Kidney epithelial cell (primary cell): ENCODE results near the gene WASHC4. TPM values are rescaled to one million over a fixed set of nuclear protein-coding genes. Genes with fewer than 3 reads are reported as not detected.

ENCODE experiments used
- DNase-seq: peaks from one replicate; pipeline ENCODE4 v3.0.0-alpha.2; 2010; ENCODE audit warnings: low read depth
- H3K27me3 ChIP-seq: 2 replicates; pipeline ENCODE4 v1.6.0; 2011; ENCODE audit warnings: low read length; ENCODE audit not compliant: control insufficient read depth, insufficient read depth
- H3K36me3 ChIP-seq: 2 replicates; pipeline ENCODE4 v1.5.1; 2011; ENCODE audit warnings: low read length; ENCODE audit not compliant: control insufficient read depth, insufficient read depth
- H3K4me3 ChIP-seq: 2 replicates; pipeline ENCODE4 v1.5.1; 2011; ENCODE audit warnings: low read depth, mild to moderate bottlenecking, control low read depth, low read length
- total RNA-seq: library from RNA; depleted of rRNA; stranded (reverse); fragments of >200 nt; gene quantifications from 2 replicates; pipeline ENCODE4 v1.2.3, GENCODE V29; 2015
- TF ChIP-seq, protein P1 (sequence below): IDR thresholded peaks from 2 replicates; pipeline ENCODE4 v1.5.1; 2011; ENCODE audit warnings: mild to moderate bottlenecking, moderate library complexity, low read length, control low read depth, inconsistent platforms; ENCODE audit not compliant: insufficient read depth, poor library complexity, severe bottlenecking

Gene WASHC4
- total RNA-seq, 1 donor from 2014 or later = 61.4 TPM

DNA sequence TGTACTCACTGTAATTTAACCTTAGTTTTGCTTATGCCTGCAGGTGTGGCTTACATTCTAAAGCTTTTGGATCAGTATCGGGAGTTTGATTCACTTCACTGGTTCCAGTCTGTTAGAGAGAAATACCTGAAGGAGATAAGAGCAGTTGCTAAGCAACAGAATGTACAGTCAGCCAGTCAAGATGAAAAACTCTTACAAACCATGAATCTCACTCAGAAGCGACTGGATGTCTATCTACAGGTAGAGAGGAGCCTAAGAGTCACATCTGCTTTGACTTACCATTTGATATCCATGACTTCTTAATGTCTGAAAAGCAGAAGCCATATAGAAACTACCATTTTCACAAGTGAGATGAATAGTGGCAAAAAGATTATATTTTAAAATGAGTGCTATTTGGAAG is 56.5 kb downstream of the WASHC4 start:
- no peaks in the 10 kb centered on the region for H3K27me3 ChIP-seq
- H3K36me3 ChIP-seq = peaks cover 1% of the 10 kb centered on the region
- H3K4me3 ChIP-seq = no peak overlapping the region
- DNase-seq = peak; percentile 18
- TF ChIP-seq, protein P1, sequence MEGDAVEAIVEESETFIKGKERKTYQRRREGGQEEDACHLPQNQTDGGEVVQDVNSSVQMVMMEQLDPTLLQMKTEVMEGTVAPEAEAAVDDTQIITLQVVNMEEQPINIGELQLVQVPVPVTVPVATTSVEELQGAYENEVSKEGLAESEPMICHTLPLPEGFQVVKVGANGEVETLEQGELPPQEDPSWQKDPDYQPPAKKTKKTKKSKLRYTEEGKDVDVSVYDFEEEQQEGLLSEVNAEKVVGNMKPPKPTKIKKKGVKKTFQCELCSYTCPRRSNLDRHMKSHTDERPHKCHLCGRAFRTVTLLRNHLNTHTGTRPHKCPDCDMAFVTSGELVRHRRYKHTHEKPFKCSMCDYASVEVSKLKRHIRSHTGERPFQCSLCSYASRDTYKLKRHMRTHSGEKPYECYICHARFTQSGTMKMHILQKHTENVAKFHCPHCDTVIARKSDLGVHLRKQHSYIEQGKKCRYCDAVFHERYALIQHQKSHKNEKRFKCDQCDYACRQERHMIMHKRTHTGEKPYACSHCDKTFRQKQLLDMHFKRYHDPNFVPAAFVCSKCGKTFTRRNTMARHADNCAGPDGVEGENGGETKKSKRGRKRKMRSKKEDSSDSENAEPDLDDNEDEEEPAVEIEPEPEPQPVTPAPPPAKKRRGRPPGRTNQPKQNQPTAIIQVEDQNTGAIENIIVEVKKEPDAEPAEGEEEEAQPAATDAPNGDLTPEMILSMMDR = no peak

DNA sequence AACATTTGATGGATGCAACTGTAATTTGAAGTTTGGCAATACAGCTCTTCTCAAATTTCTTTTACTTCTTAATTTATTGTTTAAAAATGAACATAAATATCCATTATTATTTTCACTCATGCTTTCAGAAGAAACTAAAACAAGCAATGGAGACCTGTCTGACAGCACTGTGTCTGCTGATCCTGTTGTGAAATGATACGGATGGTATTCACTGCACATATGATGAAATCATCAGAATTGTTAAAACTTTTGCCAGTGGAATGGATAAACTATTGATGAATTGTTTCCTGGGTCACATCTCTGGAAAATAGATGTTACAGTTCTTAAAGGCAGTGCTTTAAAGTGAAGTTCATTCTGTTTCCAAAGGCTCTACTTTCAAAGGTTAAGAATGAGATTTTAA is 59.2 kb downstream of the WASHC4 start:
- Histone ChIP-seq H3K4me3 (no peak overlapping the region), H3K27me3 (no peaks in the 10 kb centered on the region), H3K36me3 (peaks cover 1% of the 10 kb centered on the region)
- no peak for DNase-seq
- TF ChIP-seq, protein P1 = no peak

DNA sequence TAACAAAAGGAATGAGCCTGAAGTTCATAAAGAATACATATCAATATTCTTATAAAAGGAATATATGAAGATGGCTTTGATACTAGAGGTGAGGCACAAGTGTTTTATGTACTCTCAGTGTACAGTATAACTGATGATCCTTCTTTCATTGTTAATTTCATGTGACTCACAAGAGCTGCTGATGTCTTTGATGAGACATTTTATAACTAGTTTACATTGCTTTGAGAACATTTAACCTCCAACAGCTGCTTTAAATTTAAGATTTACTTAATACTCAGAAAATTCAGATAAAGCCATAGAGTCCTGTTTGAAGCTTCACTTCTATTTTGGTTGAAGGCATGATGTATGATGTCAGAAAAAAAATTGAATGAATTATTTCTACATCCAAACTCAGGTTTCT is 59.8 kb downstream of the WASHC4 start:
- peaks cover 1% of the 10 kb centered on the region for H3K36me3 ChIP-seq

DNA sequence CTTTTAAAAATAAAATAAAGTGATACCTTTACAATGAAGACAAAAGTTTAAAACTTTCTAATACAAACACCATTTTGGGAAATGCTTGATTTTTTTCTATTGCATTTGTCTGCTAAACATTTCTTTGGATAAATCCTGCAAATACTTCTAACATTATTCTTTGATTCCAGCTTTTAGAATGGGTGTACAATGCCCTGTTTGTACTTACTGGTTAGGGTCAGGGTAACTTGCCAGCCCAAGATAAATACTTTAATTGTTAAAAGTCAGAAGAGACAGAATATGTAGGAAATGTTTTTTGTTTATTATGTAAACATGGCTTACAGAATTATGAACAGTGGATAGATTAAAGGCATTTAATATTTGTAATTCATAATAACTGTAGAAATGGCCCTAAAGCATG is 60.5 kb downstream of the WASHC4 start:
- Histone ChIP-seq H3K4me3 (no peak overlapping the region), H3K27me3 (no peaks in the 10 kb centered on the region), H3K36me3 (peaks cover 1% of the 10 kb centered on the region)
- no peak for DNase-seq
- TF ChIP-seq, protein P1 = no peak

More for the DNA sequence above, 59.8 kb downstream of the WASHC4 start:
- H3K4me3 ChIP-seq = no peak overlapping the region
- H3K27me3 ChIP-seq = no peaks in the 10 kb centered on the region
- TF ChIP-seq, protein P1 = no peak
- DNase-seq = no peak

DNA sequence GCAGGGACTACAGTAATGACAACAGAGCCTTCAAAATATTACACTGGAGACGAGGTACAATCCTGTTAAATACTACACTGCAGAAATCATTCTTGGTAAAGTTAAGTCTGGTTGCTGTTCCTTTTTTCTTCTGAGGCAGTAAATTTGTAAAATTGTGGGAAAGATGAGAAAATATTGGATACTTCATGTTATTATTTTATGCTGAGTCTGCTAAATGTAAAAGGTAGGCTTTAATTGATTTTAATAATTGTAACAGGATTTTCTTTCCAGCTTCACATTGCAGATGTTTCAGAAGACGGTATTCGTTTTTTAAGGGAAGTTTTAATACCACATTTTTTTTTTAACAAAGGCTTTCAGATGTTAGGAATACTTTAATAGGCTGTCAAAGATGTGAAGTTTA is 62.6 kb downstream of the WASHC4 start:
- no peak for DNase-seq
- TF ChIP-seq, protein P1 = no peak
- H3K36me3 ChIP-seq = no peaks in the 10 kb centered on the region
- H3K4me3 ChIP-seq = no peak overlapping the region
- no peaks in the 10 kb centered on the region for H3K27me3 ChIP-seq

DNA sequence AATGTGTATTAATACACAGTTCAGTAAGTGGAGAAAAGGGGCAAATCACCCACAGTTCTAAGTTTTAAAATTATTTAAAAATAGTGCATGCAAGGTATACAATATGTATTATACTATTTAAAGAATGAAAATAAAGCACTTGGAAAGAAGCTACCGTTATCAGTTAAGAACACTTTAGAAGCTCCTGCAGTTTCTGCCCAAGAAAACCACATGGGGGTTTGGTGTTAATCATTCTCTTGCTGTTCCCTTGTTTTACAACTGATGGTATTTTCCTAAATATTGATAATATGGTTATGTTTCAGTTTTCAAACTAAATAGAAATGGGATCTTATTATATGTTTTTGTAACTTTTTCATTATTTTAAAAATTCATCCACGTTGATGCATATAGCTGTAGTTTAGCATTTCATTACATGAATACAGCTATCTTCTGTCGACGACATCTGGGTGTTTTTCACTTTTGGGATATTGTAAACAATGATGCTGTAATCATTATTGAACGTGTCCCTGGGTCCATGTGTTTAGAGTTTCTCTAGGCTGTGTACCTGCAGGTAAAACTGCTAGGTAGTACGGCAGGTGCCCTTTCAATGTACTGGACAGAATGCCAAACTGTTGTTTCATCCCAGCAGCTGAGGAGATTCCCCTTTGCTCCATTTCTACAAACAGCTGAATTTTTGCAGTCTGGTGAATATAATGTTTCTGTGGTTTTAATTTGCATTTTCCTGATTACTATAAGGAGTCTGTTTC is 64.3 kb downstream of the WASHC4 start:
- Histone ChIP-seq H3K4me3 (no peak overlapping the region), H3K36me3 (no peaks in the 10 kb centered on the region), H3K27me3 (no peaks in the 10 kb centered on the region)
- TF ChIP-seq, protein P1 = no peak
- DNase-seq = no peak
